PFSK-1 (cell line): ENCODE results near the gene TUBA3D.
A peak's percentile ranks its signal among the peaks of the same experiment; 100 is the strongest.
"Not testable (repeated sequence)": the region's sequence is repeated elsewhere in the genome, so short reads cannot be mapped to it uniquely, and the experiment has no call there.

Experiments
- FOXP2 ChIP-seq: optimal IDR thresholded peaks from 2 replicates; pipeline ENCODE3; 2011; ENCODE audit warnings: borderline replicate concordance, control low read depth, inconsistent platforms; ENCODE audit not compliant: insufficient read depth; ENCODE audit errors: extremely low read length, extremely low read depth
- POLR2AphosphoS5 ChIP-seq: IDR thresholded peaks from 2 replicates; pipeline ENCODE4 v1.6.1; 2012; ENCODE audit warnings: low read depth, mild to moderate bottlenecking, control low read depth, low read length, moderate library complexity
- SIN3A ChIP-seq: IDR thresholded peaks from 2 replicates; pipeline ENCODE4 v1.6.1; 2012; ENCODE audit warnings: mild to moderate bottlenecking, low read length, moderate library complexity, borderline replicate concordance; ENCODE audit not compliant: insufficient read depth
- TAF1 ChIP-seq: IDR thresholded peaks from 2 replicates; pipeline ENCODE4 v1.6.1; 2012; ENCODE audit warnings: low read length, control low read depth, borderline replicate concordance; ENCODE audit not compliant: insufficient read depth
- TF ChIP-seq, protein P1 (sequence below), 2 experiments: IDR thresholded peaks; 2 replicates each; pipeline versions ENCODE4 v1.6.1 to v1.8.0; 2011 to 2012; ENCODE audit warnings: low read depth in 2 of 2, low read length in 2 of 2, control low read depth in 1 of 2, inconsistent platforms in 1 of 2, mild to moderate bottlenecking in 1 of 2, moderate library complexity in 1 of 2; ENCODE audit not compliant: insufficient read depth in 1 of 2

TUBA3D gene

DNA sequence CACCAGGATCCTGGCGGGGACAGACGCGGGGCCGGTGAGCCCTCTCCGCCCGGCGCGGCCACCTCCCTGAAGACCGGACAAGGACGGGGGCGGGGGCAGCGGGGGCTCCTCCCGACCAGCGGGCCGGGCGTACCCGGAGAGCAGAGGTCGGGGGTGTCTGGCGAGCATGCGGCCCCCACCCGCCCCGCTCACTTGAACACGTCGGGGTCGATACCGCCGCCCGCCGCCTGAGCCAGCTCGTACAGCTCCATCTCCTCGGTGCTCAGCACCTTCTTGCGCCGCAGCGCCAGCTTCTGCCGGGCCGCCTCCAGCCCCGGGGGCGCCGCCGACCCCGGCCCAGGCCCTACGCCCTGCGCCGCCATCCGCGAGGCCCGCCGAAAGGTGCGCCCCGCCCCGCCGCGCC is 16.1 kb downstream of the TUBA3D start, which contains the start of gene MZT2A:
Gene MZT2A, minus strand, starts transcription at position 383 of the 403 bp plus-strand sequence. Its CDS starts 21 bp downstream, at position 362.
- TF ChIP-seq FOXP2, TAF1: not testable (repeated sequence)
- TF ChIP-seq, protein P1, sequence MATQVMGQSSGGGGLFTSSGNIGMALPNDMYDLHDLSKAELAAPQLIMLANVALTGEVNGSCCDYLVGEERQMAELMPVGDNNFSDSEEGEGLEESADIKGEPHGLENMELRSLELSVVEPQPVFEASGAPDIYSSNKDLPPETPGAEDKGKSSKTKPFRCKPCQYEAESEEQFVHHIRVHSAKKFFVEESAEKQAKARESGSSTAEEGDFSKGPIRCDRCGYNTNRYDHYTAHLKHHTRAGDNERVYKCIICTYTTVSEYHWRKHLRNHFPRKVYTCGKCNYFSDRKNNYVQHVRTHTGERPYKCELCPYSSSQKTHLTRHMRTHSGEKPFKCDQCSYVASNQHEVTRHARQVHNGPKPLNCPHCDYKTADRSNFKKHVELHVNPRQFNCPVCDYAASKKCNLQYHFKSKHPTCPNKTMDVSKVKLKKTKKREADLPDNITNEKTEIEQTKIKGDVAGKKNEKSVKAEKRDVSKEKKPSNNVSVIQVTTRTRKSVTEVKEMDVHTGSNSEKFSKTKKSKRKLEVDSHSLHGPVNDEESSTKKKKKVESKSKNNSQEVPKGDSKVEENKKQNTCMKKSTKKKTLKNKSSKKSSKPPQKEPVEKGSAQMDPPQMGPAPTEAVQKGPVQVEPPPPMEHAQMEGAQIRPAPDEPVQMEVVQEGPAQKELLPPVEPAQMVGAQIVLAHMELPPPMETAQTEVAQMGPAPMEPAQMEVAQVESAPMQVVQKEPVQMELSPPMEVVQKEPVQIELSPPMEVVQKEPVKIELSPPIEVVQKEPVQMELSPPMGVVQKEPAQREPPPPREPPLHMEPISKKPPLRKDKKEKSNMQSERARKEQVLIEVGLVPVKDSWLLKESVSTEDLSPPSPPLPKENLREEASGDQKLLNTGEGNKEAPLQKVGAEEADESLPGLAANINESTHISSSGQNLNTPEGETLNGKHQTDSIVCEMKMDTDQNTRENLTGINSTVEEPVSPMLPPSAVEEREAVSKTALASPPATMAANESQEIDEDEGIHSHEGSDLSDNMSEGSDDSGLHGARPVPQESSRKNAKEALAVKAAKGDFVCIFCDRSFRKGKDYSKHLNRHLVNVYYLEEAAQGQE (IDR thresholded peaks at IDR 0.05; ENCODE audit: insufficient read depth in 1 of 2, low read depth in 2 of 2, low read length in 2 of 2), result not testable (repeated sequence)

DNA sequence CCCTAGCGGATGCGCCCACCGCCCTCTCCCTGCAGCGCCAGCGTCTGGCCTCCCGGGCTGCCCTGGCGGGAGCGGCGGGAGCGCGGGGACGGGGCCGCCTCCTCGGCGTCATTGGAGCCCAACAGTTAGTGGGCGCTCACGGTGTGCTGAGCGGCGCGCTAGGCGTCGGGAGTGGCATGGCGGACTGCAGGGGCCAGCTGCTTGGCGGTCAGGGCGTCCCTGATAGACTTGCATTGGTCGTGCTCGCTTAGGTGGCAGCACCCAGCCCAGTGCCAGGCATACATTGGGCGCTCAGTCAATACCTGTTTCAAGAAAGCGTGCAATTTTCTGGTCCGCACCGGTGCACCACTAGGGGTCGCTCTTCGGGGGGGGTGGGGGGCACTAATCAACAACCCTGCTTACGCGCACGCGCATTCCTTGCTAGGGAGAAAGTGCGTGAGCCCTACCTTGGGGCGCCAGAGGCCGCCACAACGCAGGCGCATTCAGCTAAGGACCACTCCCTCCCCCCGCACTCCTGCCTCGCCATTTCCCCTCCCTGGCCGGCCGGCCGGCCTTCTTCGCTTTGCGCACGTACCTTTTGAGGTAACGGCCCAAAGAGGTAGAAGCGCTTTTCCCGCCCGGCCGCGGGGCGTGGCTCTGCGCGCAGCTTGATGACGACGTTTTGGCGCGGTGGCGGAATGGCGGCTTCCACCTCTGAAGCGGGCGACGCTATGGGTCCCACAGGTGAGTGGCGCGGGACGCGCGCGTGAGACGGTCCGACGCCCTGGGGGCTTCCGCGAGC is 16.7 kb downstream of the TUBA3D start:
- TF ChIP-seq TAF1, result no peak
- 0 out of 2 replicates have a peak, but pooled peaks have one; percentile 44 for TF ChIP-seq SIN3A
- TF ChIP-seq FOXP2, result peak; percentile 35
- TF ChIP-seq, protein P1 (IDR thresholded peaks at IDR 0.05; ENCODE audit: insufficient read depth in 1 of 2, low read depth in 2 of 2, low read length in 2 of 2), result no peak
- peak; percentile 45; the same call in 1 of the 2 replicates for TF ChIP-seq POLR2AphosphoS5

DNA sequence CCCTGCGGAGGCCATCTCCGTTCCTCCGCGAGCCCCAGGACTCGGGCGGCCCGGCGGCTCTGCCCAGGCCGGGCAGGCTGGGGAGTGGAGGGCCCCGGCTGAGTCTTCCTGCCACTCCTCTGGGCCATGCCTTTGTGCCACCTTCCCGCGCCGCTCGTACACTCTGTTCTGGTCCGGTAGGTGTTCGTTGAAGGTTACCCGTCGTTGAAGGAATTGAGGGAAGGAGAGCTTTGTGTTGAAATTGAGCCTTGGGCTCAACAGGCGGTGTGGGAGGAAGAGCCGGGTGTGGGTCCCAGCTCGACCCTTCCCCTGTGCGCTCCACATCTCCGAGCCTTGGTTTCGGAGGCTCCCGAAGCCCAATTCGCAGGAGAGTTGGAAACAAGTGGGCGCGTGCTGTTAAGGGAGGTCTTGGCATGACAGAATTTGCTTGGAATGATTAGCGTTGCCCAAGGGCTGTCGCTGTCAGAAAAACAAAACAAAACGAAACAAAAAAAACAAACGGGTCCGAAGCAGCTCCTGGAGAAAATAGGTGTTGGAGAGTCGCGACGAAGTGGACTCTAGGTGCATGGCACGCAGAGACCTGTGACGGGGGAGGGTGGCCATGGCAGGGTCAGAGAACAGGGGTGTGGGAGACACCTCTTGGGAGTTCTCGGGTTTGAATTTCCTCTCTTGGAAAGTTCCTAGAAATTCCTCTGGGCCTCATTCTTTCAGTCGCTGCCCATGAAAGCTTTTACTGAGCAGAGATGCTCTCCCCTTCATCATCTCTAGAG is 17.5 kb downstream of the TUBA3D start:
- TF ChIP-seq SIN3A (no peak), TAF1 (no peak), FOXP2 (no peak), POLR2AphosphoS5 (no peak)
- TF ChIP-seq, protein P1 (IDR thresholded peaks at IDR 0.05; ENCODE audit: insufficient read depth in 1 of 2, low read depth in 2 of 2, low read length in 2 of 2), result no peak

DNA sequence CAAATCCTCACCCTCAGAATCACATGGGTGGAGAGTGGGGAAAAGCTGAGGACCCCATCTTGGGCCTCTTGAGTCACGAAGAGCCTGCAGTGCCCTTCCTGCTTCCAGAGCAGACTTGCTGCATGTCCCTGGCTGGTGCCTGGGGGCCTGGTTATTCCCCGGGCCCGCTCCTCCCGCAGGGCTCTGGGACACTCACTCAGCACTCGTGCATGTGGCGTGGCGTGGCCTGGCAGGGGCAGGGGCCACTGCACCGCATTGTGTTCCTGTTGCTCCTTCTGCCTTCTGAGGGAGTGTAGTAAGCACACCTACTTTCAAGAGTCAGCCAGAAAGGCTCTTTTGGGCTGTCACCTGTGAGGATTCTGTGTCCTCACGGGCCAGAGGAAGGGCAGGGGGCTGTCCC is 33.7 kb downstream of the TUBA3D start:
- TF ChIP-seq POLR2AphosphoS5, result no peak
- TF ChIP-seq FOXP2, result no peak
- TF ChIP-seq SIN3A, result no peak
- no peak for TF ChIP-seq TAF1
- TF ChIP-seq, protein P1 (IDR thresholded peaks at IDR 0.05; ENCODE audit: insufficient read depth in 1 of 2, low read depth in 2 of 2, low read length in 2 of 2), result no peak
